Brain microvascular endothelial cell (primary cell): Measurements from ENCODE around the gene PSMB5.

ENCODE experiments used
- DNase-seq: peaks from one replicate; pipeline ENCODE4 v3.0.0-alpha.2; 2020
- H3K27ac ChIP-seq: fragments of 250-450 bp; sonication (Bioruptor Pico); 2 replicates; pipeline ENCODE4 v1.5.1; 2020; ENCODE audit warnings: mild to moderate bottlenecking, moderate library complexity
- H3K27me3 ChIP-seq: fragments of 250-450 bp; sonication (Bioruptor Pico); replicated peaks from 2 replicates; pipeline ENCODE4 v1.5.1; 2020; ENCODE audit warnings: mild to moderate bottlenecking
- H3K36me3 ChIP-seq: fragments of 250-450 bp; sonication (Bioruptor Pico); replicated peaks from 2 replicates; pipeline ENCODE4 v1.5.1; 2020; ENCODE audit warnings: mild to moderate bottlenecking
- H3K4me3 ChIP-seq: 2 replicates; pipeline ENCODE4 v1.5.1; 2011; ENCODE audit warnings: low read depth, mild to moderate bottlenecking, control low read depth, low read length, moderate library complexity
- CTCF ChIP-seq: IDR thresholded peaks from 2 replicates; pipeline ENCODE4 v1.5.1; 2011; ENCODE audit warnings: low read depth, mild to moderate bottlenecking, moderate library complexity, low read length, control low read depth, inconsistent platforms; ENCODE audit errors: missing control alignments
- in situ Hi-C: cut with HindIII; loops from 2 replicates; pipeline ENCODE4 v1.10.0; 2017; ENCODE audit warnings: low sequenced_read_pairs, low pct_ligation_motif_present

Gene PSMB5

GRCh38 chr14:23033801-23034497 lies 751 bp downstream of the PSMB5 start:
- Histone ChIP-seq H3K36me3 (peaks cover 35% of the 10 kb centered on the region), H3K27me3 (no peaks in the 10 kb centered on the region), H3K27ac (peak overlapping the region; percentile 99), H3K4me3 (peak overlapping the region; percentile 93)
- DNase-seq: no peak
- no peak for TF ChIP-seq CTCF
- in situ Hi-C loops: no loop called here

DNA sequence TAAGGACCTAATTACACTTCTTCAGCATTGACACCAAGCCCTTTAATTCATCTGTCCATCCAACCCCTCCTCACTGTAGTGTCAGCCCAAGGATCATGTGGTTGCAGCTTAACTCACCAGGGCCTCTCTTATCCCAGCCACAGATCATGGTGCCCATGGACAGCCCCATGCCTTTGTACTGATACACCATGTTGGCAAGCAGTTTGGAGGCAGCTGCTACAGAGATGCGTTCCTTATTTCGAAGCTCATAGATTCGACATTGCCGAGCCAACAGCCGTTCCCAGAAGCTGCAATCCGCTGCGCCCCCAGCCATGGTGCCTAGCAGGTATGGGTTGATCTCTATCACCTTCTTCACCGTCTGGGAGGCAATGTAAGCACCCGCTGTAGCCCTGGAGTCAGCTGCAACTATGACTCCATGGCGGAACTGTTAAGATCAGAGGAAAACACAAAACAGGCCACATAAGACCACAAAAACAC lies 1.4 kb downstream of the PSMB5 start:
- DNase-seq: no peak
- no peak for TF ChIP-seq CTCF
- Histone ChIP-seq H3K4me3 (peak overlapping the region; percentile 93), H3K27me3 (no peaks in the 10 kb centered on the region), H3K27ac (no peak overlapping the region), H3K36me3 (peaks cover 42% of the 10 kb centered on the region)
- in situ Hi-C loops: no loop called here

DNA sequence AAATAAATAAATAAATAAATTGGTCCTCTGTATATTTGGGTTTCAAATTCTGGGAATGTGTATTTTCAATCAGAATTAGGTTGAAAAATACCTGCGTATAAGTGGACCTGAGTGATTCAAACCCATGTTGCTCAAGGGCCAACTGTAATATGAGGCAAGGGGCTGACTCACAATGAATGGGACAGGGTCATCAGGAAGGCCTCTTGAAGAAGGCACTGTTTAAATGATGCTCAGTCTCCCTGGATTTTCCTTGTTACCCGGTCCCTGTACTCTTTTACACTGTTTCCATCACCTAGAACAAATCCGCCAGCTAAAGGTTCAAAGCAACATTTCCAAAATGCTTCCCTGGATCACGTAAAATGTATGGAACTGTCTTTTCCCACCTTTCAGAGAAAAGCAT lies 3.8 kb downstream of the PSMB5 start:
- no peak overlapping the region for H3K27ac ChIP-seq
- no peak overlapping the region for H3K4me3 ChIP-seq
- TF ChIP-seq CTCF: no peak
- in situ Hi-C loops: no loop called here
- DNase-seq: no peak
- H3K36me3 ChIP-seq: peaks cover 56% of the 10 kb centered on the region
- H3K27me3 ChIP-seq: no peaks in the 10 kb centered on the region

DNA sequence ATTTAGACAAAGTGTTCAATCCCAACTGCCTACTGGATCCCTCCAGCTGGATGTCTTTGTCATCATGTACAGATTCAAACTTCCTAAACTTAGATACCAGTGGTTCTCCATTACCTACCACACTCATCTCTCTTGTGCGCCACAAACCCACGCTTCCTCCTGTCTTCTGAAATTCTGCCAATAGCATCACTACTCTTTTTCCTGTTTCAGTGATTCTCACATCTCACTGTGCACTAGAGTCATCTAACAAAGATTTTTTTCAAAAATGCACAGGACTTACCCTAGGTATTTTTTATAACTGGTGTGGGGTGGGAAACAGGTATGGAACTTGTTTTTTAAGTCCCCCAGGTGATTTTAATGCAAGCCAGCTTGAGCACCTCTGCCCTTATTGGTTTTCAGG lies 5.9 kb downstream of the PSMB5 start:
- no peaks in the 10 kb centered on the region for H3K27me3 ChIP-seq
- H3K27ac ChIP-seq: no peak overlapping the region
- TF ChIP-seq CTCF: no peak
- in situ Hi-C loops: no loop called here
- H3K4me3 ChIP-seq: no peak overlapping the region
- no peak for DNase-seq
- peaks cover 61% of the 10 kb centered on the region for H3K36me3 ChIP-seq

- no peak for DNase-seq
- Histone ChIP-seq H3K36me3 (peaks cover 36% of the 10 kb centered on the region), H3K27ac (no peak overlapping the region), H3K27me3 (no peaks in the 10 kb centered on the region), H3K4me3 (no peak overlapping the region)
- in situ Hi-C loops: no loop called here
- TF ChIP-seq CTCF: no peak
These were observed 9.4 kb downstream of the PSMB5 start for GRCh38 chr14:23025151-23025814.
